Activated CD4-positive, alpha-beta T cell treated with anti-CD3 and anti-CD28 coated beads for 36 hours (primary cell): Measurements from ENCODE around the gene CDK14. TPM values are rescaled to one million over a fixed set of nuclear protein-coding genes. Genes with fewer than 3 reads are reported as not detected.

Source experiments
- ATAC-seq: fragments of 200-7000 bp; cut with Tn5 transposase; one replicate; pipeline ENCODE4 v1.10.0; 2021; ENCODE audit warnings: mild to moderate bottlenecking, moderate library complexity
- CTCF ChIA-PET: fragments of 350-600 bp; sonication (Branson Sonifier 250); formaldehyde crosslinking; loops from one replicate; lab custom pipeline; 2021; ENCODE audit warnings: antibody characterized with exemption; lab: Charles Lee
- POLR2A ChIA-PET: fragments of 350-600 bp; sonication (Branson Sonifier 250); formaldehyde crosslinking; loops from one replicate; lab custom pipeline; 2021; ENCODE audit warnings: antibody characterized with exemption, inconsistent platforms; lab: Charles Lee
- DNase-seq: peaks from one replicate; pipeline ENCODE4 v3.0.0-alpha.2; 2020
- H3K27ac Mint-ChIP-seq: one replicate; pipeline ENCODE4 v1.8.0; 2021; ENCODE audit warnings: mixed read lengths
- H3K27me3 Mint-ChIP-seq: one replicate; pipeline ENCODE4 v1.8.0; 2021; ENCODE audit warnings: mixed read lengths
- H3K36me3 Mint-ChIP-seq: one replicate; pipeline ENCODE4 v1.8.0; 2021; ENCODE audit warnings: low read depth, mixed read lengths
- H3K4me1 Mint-ChIP-seq: one replicate; pipeline ENCODE4 v1.8.0; 2021; ENCODE audit warnings: mixed read lengths
- H3K4me3 Mint-ChIP-seq: one replicate; pipeline ENCODE4 v1.8.0; 2021; ENCODE audit warnings: mild to moderate bottlenecking, moderate library complexity, mixed read lengths
- H3K9me3 Mint-ChIP-seq: one replicate; pipeline ENCODE4 v1.8.0; 2021; ENCODE audit warnings: low read depth, mixed read lengths
- intact Hi-C, 2 experiments: fragments of 100-400 bp; cut with DNase I in 1 of 2; cut with micrococcal nuclease in 1 of 2; formaldehyde crosslinking; loops; one replicate each; pipeline versions ENCODE4 v1.14.2 to v1.15.1; 2022 to 2024; cut with DNase I, micrococcal nuclease
- total RNA-seq, 2 experiments: library from RNA; stranded (reverse); gene quantifications; one replicate each; pipeline ENCODE4 v1.2.3, GENCODE V29; 2021

CDK14 gene
- total RNA-seq, 2 experiments from 2014 or later = 0.80 to 0.84 TPM

DNA sequence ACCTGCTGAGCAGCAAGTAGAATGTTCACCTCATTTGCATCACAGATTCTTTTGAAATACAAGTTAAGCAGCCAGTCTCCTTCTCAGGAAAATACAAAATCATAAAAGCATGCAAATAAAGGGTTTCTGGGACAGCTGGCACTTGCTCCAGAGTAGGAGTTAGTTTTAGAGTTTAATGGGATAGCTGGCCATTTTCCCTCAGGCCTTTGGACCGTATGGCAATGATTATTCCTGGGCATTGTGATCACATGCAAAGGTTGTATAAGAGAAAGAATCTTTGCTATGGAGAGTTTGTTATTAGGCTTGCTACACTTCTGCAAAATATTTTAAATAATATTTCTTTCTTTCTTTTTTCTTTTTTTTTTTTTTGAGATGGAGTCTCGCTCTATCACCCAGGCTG lies 240.8 kb downstream of the CDK14 start:
- POLR2A ChIA-PET = no interaction called here
- Mint-ChIP-seq H3K4me3 (no peak overlapping the region), H3K9me3 (peaks cover 13% of the 10 kb centered on the region), H3K27me3 (no peaks in the 10 kb centered on the region), H3K36me3 (no peaks in the 10 kb centered on the region), H3K27ac (no peak overlapping the region), H3K4me1 (no peaks in the 10 kb centered on the region)
- DNase-seq (no peak), ATAC-seq (no peak)
- intact Hi-C loops = no loop called here
- CTCF ChIA-PET = no interaction called here

DNA sequence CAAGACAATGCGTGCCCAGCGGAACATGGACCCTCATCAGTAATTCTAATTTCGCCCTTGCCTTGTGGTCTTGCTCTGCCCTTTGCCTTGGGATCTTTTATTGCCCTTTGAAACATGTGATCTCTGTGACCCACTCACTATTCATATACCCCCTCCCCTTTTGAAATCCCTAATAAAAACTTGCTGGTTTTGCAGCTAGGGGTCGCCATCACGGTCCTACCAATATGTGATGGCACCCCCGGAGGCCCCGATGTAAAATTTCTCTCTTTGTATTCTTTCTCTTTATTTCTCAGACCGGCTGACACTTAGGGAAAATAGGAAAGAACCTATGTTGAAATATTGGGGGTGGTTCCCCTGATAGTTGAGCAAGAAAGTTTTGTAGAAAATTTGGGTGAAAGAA lies 242.7 kb downstream of the CDK14 start:
- Mint-ChIP-seq H3K4me3 (no peak overlapping the region), H3K27ac (no peak overlapping the region), H3K36me3 (no peaks in the 10 kb centered on the region), H3K4me1 (no peaks in the 10 kb centered on the region), H3K9me3 (peaks cover 13% of the 10 kb centered on the region), H3K27me3 (no peaks in the 10 kb centered on the region)
- intact Hi-C loops = no loop called here
- CTCF ChIA-PET = no interaction called here
- DNase-seq (no peak), ATAC-seq (no peak)
- POLR2A ChIA-PET = no interaction called here

- Mint-ChIP-seq H3K4me1 (no peaks in the 10 kb centered on the region), H3K36me3 (no peaks in the 10 kb centered on the region), H3K9me3 (peaks cover 13% of the 10 kb centered on the region), H3K27me3 (no peaks in the 10 kb centered on the region), H3K4me3 (no peak overlapping the region), H3K27ac (no peak overlapping the region)
- no peak for ATAC-seq
- intact Hi-C loops = no loop called here
- no peak for DNase-seq
- CTCF ChIA-PET = no interaction called here
- POLR2A ChIA-PET = no interaction called here
Measured at GRCh38 chr7:90839316-90839715, 243.2 kb downstream of the CDK14 start.

GRCh38 chr7:90839727-90840291 lies 243.7 kb downstream of the CDK14 start:
- H3K36me3 Mint-ChIP-seq = no peaks in the 10 kb centered on the region
- no peak for DNase-seq
- H3K4me3 Mint-ChIP-seq = no peak overlapping the region
- no peaks in the 10 kb centered on the region for H3K4me1 Mint-ChIP-seq
- no peaks in the 10 kb centered on the region for H3K27me3 Mint-ChIP-seq
- CTCF ChIA-PET = no interaction called here
- POLR2A ChIA-PET = no interaction called here
- ATAC-seq = no peak
- intact Hi-C loops = no loop called here
- H3K27ac Mint-ChIP-seq = no peak overlapping the region
- H3K9me3 Mint-ChIP-seq = peaks cover 13% of the 10 kb centered on the region

GRCh38 chr7:90841759-90842429 lies 245.8 kb downstream of the CDK14 start:
- Mint-ChIP-seq H3K36me3 (no peaks in the 10 kb centered on the region), H3K27ac (no peak overlapping the region), H3K4me3 (no peak overlapping the region), H3K9me3 (peaks cover 13% of the 10 kb centered on the region), H3K27me3 (no peaks in the 10 kb centered on the region), H3K4me1 (no peaks in the 10 kb centered on the region)
- DNase-seq = no peak
- ChIA-PET POLR2A (no interaction called here), CTCF (no interaction called here)
- no peak for ATAC-seq
- intact Hi-C loops = no loop called here

GRCh38 chr7:90842430-90842788 lies 246.3 kb downstream of the CDK14 start:
- Mint-ChIP-seq H3K36me3 (no peaks in the 10 kb centered on the region), H3K27ac (no peak overlapping the region), H3K9me3 (peaks cover 13% of the 10 kb centered on the region), H3K27me3 (no peaks in the 10 kb centered on the region), H3K4me3 (no peak overlapping the region), H3K4me1 (no peaks in the 10 kb centered on the region)
- ChIA-PET CTCF (interaction anchor here (0.6 to 0.9 kb wide), 2 partner anchors 10 to 1219 kb away, joined by 3 read pairs; no protein-coding TSS in a partner anchor), POLR2A (no interaction called here)
- no peak for DNase-seq
- no peak for ATAC-seq
- intact Hi-C loops = no loop called here

DNA sequence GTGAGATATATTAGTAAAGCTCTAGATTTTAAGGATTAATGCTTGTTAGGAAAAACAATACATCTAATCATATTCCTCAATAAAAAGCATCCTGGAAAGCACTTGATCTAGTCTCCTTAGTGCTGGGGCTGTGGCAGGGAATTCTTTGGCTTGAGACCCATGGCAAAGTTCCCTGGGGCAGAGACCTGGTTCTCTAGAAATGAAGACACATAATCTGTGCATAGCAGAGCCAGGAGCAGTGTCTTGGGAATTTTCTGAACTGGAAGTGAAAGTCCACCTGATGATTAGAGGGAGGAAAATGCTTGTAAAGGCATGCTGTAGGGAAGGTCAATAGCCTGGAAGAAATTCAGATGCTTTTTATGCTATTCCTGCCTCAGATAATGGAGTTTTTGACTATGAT lies 247.4 kb downstream of the CDK14 start:
- no peaks in the 10 kb centered on the region for H3K27me3 Mint-ChIP-seq
- no peaks in the 10 kb centered on the region for H3K36me3 Mint-ChIP-seq
- peaks cover 9% of the 10 kb centered on the region for H3K9me3 Mint-ChIP-seq
- H3K4me3 Mint-ChIP-seq = no peak overlapping the region
- H3K4me1 Mint-ChIP-seq = no peaks in the 10 kb centered on the region
- no peak overlapping the region for H3K27ac Mint-ChIP-seq
- DNase-seq (no peak), ATAC-seq (no peak)
- CTCF ChIA-PET = interaction anchor here (0.9 to 1.0 kb wide), 2 partner anchors 9 to 80 kb away, joined by 3 read pairs; no protein-coding TSS in a partner anchor
- POLR2A ChIA-PET = no interaction called here
- intact Hi-C loops = no loop called here

DNA sequence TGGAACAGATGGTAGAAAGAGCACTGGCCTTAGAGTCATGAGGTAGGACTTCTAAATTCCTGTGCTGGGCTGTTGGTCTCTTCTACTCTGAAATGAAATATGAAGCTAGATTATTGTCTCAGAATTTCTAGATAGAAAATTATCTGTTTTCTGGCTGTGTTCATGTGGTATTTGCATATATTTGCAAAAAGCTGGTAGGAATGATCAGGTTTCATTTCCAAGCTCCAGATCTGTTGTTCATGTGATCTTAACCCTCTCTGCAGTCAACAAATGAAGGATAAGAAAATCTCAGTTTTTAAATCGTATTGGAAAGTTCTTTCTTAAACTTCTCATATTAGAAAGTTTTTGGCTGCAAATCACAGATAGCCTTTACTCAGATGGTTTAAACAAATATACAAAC lies 248.3 kb downstream of the CDK14 start:
- H3K9me3 Mint-ChIP-seq = no peaks in the 10 kb centered on the region
- no peaks in the 10 kb centered on the region for H3K4me1 Mint-ChIP-seq
- H3K4me3 Mint-ChIP-seq = no peak overlapping the region
- DNase-seq (no peak), ATAC-seq (no peak)
- intact Hi-C loops = no loop called here
- H3K27me3 Mint-ChIP-seq = no peaks in the 10 kb centered on the region
- ChIA-PET POLR2A (no interaction called here), CTCF (interaction anchor here (1.0 kb wide), 1 partner anchor 79 kb away, joined by 3 read pairs; no protein-coding TSS in a partner anchor)
- H3K27ac Mint-ChIP-seq = no peak overlapping the region
- no peaks in the 10 kb centered on the region for H3K36me3 Mint-ChIP-seq

DNA sequence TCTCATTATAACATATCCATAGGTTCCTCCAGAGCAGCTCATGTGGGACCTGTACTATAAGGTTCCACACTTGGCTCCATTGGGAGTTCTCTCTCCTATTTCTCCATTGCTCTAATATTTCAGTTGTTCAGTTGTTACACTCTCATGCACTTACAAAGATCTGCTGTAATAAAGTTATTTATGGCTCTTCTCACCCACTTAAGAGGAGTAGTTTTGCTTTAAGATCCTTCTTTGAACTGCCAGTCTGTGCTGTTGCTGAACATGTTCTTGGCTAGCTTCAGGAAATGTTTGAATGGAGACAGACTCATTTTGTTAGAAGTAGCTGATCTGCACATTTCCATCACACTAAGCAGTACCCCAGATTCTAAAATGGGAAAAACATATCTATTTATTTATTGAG lies 250.1 kb downstream of the CDK14 start:
- Mint-ChIP-seq H3K4me3 (no peak overlapping the region), H3K4me1 (no peaks in the 10 kb centered on the region), H3K27me3 (no peaks in the 10 kb centered on the region), H3K36me3 (no peaks in the 10 kb centered on the region), H3K27ac (no peak overlapping the region), H3K9me3 (no peaks in the 10 kb centered on the region)
- no peak for DNase-seq
- no peak for ATAC-seq
- intact Hi-C loops = no loop called here
- ChIA-PET CTCF (no interaction called here), POLR2A (no interaction called here)

DNA sequence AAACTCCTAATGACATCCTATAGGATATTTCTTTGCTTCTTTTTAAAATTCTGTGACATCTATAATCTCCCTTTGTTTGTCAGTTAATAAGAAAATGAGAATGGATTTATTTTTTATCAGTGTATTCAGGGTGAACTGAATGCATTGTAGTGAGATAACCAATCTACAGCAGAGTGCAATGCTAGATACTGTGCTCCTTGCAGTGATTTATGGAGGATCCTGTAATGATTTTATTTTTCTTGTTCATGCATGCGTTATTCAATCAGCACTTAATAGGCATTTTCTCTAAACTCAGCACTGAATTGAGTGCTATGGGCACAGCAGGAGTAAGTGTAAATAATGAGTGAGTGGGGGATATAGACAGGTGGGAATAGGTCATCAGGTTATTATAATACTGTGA lies 253.9 kb downstream of the CDK14 start:
- ATAC-seq = no peak
- CTCF ChIA-PET = no interaction called here
- H3K27ac Mint-ChIP-seq = no peak overlapping the region
- no peaks in the 10 kb centered on the region for H3K4me1 Mint-ChIP-seq
- POLR2A ChIA-PET = no interaction called here
- no peak overlapping the region for H3K4me3 Mint-ChIP-seq
- DNase-seq = no peak
- intact Hi-C loops = no loop called here
- no peaks in the 10 kb centered on the region for H3K27me3 Mint-ChIP-seq
- no peaks in the 10 kb centered on the region for H3K36me3 Mint-ChIP-seq
- H3K9me3 Mint-ChIP-seq = no peaks in the 10 kb centered on the region

DNA sequence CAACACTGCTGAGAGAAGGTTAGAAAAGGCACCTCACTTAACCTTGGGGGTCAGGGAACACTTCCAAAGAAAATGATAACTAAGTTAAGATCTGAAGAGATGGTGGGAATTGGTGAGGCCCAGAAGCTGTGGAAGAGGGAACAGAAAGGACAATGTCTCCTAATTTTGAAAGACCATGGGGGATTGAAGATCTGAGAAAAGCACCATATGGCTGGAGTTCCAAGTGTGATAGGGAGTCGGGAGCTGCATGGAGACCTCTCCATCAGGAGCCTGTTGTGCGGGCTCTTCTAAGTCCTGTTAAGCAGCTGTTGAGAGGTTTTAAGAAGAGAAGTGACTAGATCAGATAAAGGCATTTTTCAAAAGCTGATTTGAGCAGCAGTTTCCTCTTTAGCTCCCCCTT lies 254.3 kb downstream of the CDK14 start:
- POLR2A ChIA-PET = no interaction called here
- Mint-ChIP-seq H3K27me3 (no peaks in the 10 kb centered on the region), H3K9me3 (no peaks in the 10 kb centered on the region), H3K4me1 (no peaks in the 10 kb centered on the region), H3K27ac (no peak overlapping the region), H3K4me3 (no peak overlapping the region), H3K36me3 (no peaks in the 10 kb centered on the region)
- CTCF ChIA-PET = no interaction called here
- intact Hi-C loops = no loop called here
- DNase-seq (no peak), ATAC-seq (no peak)

- no peak overlapping the region for H3K27ac Mint-ChIP-seq
- H3K27me3 Mint-ChIP-seq = no peaks in the 10 kb centered on the region
- H3K36me3 Mint-ChIP-seq = no peaks in the 10 kb centered on the region
- POLR2A ChIA-PET = no interaction called here
- DNase-seq (no peak), ATAC-seq (no peak)
- CTCF ChIA-PET = interaction anchor here (0.7 kb wide), 1 partner anchor 183 kb away, joined by 3 read pairs; no protein-coding TSS in a partner anchor
- H3K4me1 Mint-ChIP-seq = no peaks in the 10 kb centered on the region
- intact Hi-C loops = no loop called here
- no peaks in the 10 kb centered on the region for H3K9me3 Mint-ChIP-seq
- no peak overlapping the region for H3K4me3 Mint-ChIP-seq
Measured at GRCh38 chr7:90853205-90853604, 257.1 kb downstream of the CDK14 start.
